K562 (cell line): ENCODE data around the gene ZFAND2B. TPM values are rescaled to one million over a fixed set of nuclear protein-coding genes. Genes with fewer than 3 reads are reported as not detected.

Experiments
- BHLHE40 ChIP-seq: IDR thresholded peaks from 2 replicates; pipeline ENCODE4 v1.6.1; 2011; ENCODE audit warnings: low read length, improper control_type of control experiment
- FOSL1 ChIP-seq: fragments of 200-800 bp; sonication (Bioruptor generic); conservative IDR thresholded peaks from 2 replicates; pipeline ENCODE4 v1.6.1; 2016; ENCODE audit warnings: missing genetic modification characterization, missing compliant biosample characterization
- FOXJ3 ChIP-seq: sonication (generic); formaldehyde crosslinking; IDR thresholded peaks from 2 replicates; pipeline ENCODE4 v1.4.0; 2020; ENCODE audit warnings: mild to moderate bottlenecking, missing genetic modification reagents
- GABPB1 ChIP-seq: sonication (generic); formaldehyde crosslinking; IDR thresholded peaks from 2 replicates; pipeline ENCODE4 v1.8.0; 2022; ENCODE audit warnings: mild to moderate bottlenecking, missing genetic modification reagents
- HIVEP1 ChIP-seq: fragments of 250-450 bp; sonication (Bioruptor Pico); IDR thresholded peaks from 2 replicates; pipeline ENCODE4 v1.4.0; 2020; ENCODE audit warnings: mild to moderate bottlenecking
- KAT8 ChIP-seq: fragments of 450-650 bp; IDR thresholded peaks from 2 replicates; pipeline ENCODE4 v1.6.1; 2016; ENCODE audit warnings: low read depth, mild to moderate bottlenecking
- KDM1A ChIP-seq, 2 experiments: fragments of 450-650 bp; IDR thresholded peaks; 2 replicates each; pipeline ENCODE4 v1.6.1; 2016; ENCODE audit warnings: mild to moderate bottlenecking in 2 of 2
- L3MBTL2 ChIP-seq: fragments of 450-650 bp; IDR thresholded peaks from 2 replicates; pipeline ENCODE4 v1.6.1; 2016; ENCODE audit warnings: mild to moderate bottlenecking, moderate library complexity
- LCOR ChIP-seq: sonication (generic); formaldehyde crosslinking; IDR thresholded peaks from 2 replicates; pipeline ENCODE4 v1.8.0; 2022; ENCODE audit warnings: mild to moderate bottlenecking, missing genetic modification reagents
- MAFF ChIP-seq: IDR thresholded peaks from 2 replicates; pipeline ENCODE4 v1.6.1; 2012; ENCODE audit warnings: low read length, improper control_type of control experiment
- SIN3A ChIP-seq, 2 experiments: fragments of 150-350 bp in 1 of 2; IDR thresholded peaks; 2 replicates each; pipeline ENCODE4 v1.6.1; 2011 to 2016; ENCODE audit warnings: borderline replicate concordance in 2 of 2, low read depth in 2 of 2, low read length in 2 of 2, mild to moderate bottlenecking in 2 of 2, moderate library complexity in 2 of 2; ENCODE audit not compliant: control insufficient read depth in 1 of 2
- SPI1 ChIP-seq: IDR thresholded peaks from 2 replicates; pipeline ENCODE4 v1.6.1; 2011; ENCODE audit warnings: low read depth, low read length, control low read depth, borderline replicate concordance
- TEAD1 ChIP-seq, 2 experiments: fragments of 450-650 bp in 1 of 2; sonication (generic) in 1 of 2; formaldehyde crosslinking; IDR thresholded peaks; 2 replicates each; pipeline versions ENCODE4 v1.4.0 to v1.8.0; 2020 to 2022; ENCODE audit warnings: mild to moderate bottlenecking in 2 of 2, missing genetic modification reagents in 1 of 2
- ZBTB11 ChIP-seq, 3 experiments: fragments of 200-800 bp in 1 of 3; fragments of 250-450 bp in 1 of 3; fragments of 450-650 bp in 1 of 3; sonication (Bioruptor Pico) in 1 of 3; sonication (Bioruptor generic) in 1 of 3; formaldehyde crosslinking in 1 of 3; IDR thresholded peaks; 2 replicates each; pipeline versions ENCODE4 v1.6.1 to v1.8.0; 2016 to 2022; ENCODE audit warnings: mild to moderate bottlenecking in 2 of 3, missing genetic modification characterization in 2 of 3, missing compliant biosample characterization in 1 of 3, moderate library complexity in 1 of 3
- ZFX ChIP-seq: sonication (generic); formaldehyde crosslinking; IDR thresholded peaks from 2 replicates; pipeline ENCODE4 v1.8.0; 2022; ENCODE audit warnings: mild to moderate bottlenecking, missing genetic modification reagents, moderate library complexity
- ZNF592 ChIP-seq: fragments of 450-650 bp; IDR thresholded peaks from 2 replicates; pipeline ENCODE4 v1.6.1; 2017; ENCODE audit warnings: antibody characterized with exemption, mild to moderate bottlenecking
- ZNF696 ChIP-seq: fragments of 250-450 bp; sonication (Bioruptor Pico); conservative IDR thresholded peaks from 2 replicates; pipeline ENCODE4 v1.4.0; 2020; ENCODE audit warnings: mild to moderate bottlenecking, moderate library complexity
- polyA plus RNA-seq, 8 experiments: library from polyadenylated mRNA; depleted of rRNA in 4 of 8; stranded (reverse) in 5 of 8; unstranded in 3 of 8; fragments of >200 nt; fragmentation: Nextera tagmentation in 2 of 8; fragmentation: Illumina TruSeq in 1 of 8; extraction: Ambion mirVana in 2 of 8; extraction: Trizol in 1 of 8; gene quantifications; 2 replicates each; pipeline versions ENCODE4 v1.2.1 to v1.2.3, GENCODE V29; 2011 to 2014; ENCODE audit warnings: inconsistent platforms in 1 of 8, missing spikeins in 1 of 8
- total RNA-seq, 7 experiments: library from RNA; depleted of rRNA in 6 of 7; stranded (reverse); fragments of >200 nt in 6 of 7; fragmentation: Illumina TruSeq in 2 of 7; extraction: Trizol in 2 of 7; gene quantifications; 2 replicates each; pipeline versions ENCODE4 v1.2.1 to v1.2.3, GENCODE V29; 2011 to 2021; ENCODE audit warnings: low replicate concordance in 1 of 7

Gene ZFAND2B
- total and polyA plus RNA-seq, 9 of the 15 experiments (the other 6 are each of a cell fraction or from before 2014, with no cell fraction given) = 9.9 to 33.3 (median 26.1) TPM

DNA sequence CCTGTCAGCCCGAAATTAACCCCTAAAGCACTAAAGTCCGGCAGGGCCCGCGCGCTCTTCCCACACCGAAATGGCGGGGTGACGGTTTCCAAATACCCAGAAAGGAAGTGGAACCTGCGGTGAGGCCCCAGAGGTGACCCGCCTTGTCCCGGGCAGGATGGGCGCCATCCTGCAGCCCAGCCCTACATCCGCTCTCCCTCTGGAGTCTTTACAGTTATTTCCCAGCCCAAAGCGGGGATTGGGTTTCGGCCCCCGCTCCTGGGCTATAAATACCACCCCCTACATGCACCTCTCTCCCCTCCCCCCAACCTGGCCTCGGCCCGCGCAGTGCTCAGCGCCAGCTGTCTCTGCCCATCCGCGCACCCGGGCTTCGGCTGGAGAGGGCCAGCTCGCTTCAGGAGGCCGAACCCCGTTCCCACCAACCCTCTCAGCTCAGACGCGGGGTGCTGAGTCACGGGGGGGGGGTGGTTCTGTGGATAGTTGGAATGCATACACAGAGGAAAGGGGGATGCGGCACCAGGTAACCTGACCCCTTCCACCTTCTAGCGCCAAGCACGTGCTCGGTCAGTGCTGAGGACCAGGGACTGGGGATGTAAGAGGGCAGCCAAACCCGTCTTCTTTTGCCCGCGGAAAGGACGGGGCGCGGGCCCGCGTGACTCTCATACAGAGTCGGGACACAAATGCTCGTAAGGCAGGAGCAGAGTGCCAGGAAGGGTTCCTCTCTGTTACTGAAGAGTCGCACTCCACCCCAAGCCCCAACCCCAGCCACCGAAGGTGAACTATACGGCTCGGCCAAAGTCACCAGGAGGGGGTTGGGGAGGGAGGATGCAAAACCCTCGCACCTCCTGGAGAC, 46.5 kb downstream of the ZFAND2B start, which contains the start of gene TUBA4B (continued):
- TF ChIP-seq KDM1A (IDR thresholded peaks at IDR 0.05) (0 out of 4 replicates have a peak, but pooled peaks of 1 of the 2 experiments have one; percentile 10), GABPB1 (no peak), ZFX (peak; percentile 24; the same call in 1 of the 2 replicates), FOXJ3 (no peak), ZNF696 (CRISPR knock-in tag) (no peak), SIN3A (IDR thresholded peaks at IDR 0.05; ENCODE audit: borderline replicate concordance in 2 of 2, control insufficient read depth in 1 of 2, low read depth in 2 of 2, low read length in 2 of 2) (peak in 1 of 2 experiments; percentile 50; a peak in 1 of 4 replicates), L3MBTL2 (peak; percentile 81), HIVEP1 (no peak), KAT8 (no peak), BHLHE40 (peak; percentile 64), SPI1 (peak; percentile 45; the same call in 1 of the 2 replicates), ZNF592 (peak; percentile 33; the same call in 1 of the 2 replicates), MAFF (peak; percentile 18; the same call in 1 of the 2 replicates), LCOR (CRISPR knock-in tag) (0 out of 2 replicates have a peak, but pooled peaks have one; percentile 20), ZBTB11 (CRISPR knock-in tag; IDR thresholded peaks at IDR 0.05) (no peak), FOSL1 (peak; percentile 28; the same call in 1 of the 2 replicates), TEAD1 (CRISPR knock-in tag; IDR thresholded peaks at IDR 0.05) (0 out of 4 replicates have a peak, but pooled peaks of 1 of the 2 experiments have one; percentile 20)
